GM12878 (cell line): ENCODE results near the gene GSS. TPM values are rescaled to one million over a fixed set of nuclear protein-coding genes. Genes with fewer than 3 reads are reported as not detected.

ENCODE experiments used
- ATAC-seq: fragments of 200-7000 bp; cut with Tn5 transposase; 3 replicates; pipeline ENCODE4 v1.9.1; 2020; ENCODE audit warnings: mild to moderate bottlenecking, moderate library complexity
- BruUV-seq: library from RNA; stranded (reverse); fragments of 400-500 nt; replicated peaks from 2 replicates; lab custom pipeline; 2021; lab: Mats Ljungman, UMichigan
- CTCF ChIA-PET: fragments of 300-600 bp; sonication (Branson Sonifier 250); formaldehyde crosslinking; extraction: SDS; loops from one replicate; lab custom pipeline; 2021; ENCODE audit warnings: inconsistent platforms; lab: Yijun Ruan, JAX
- POLR2A ChIA-PET: fragments of 350-600 bp; formaldehyde crosslinking; extraction: SDS; loops from one replicate; lab custom pipeline; 2021; ENCODE audit warnings: inconsistent platforms; lab: Charles Lee
- RAD21 ChIA-PET: fragments of 300-600 bp; sonication (Branson Sonifier 250); formaldehyde crosslinking; loops from one replicate; lab custom pipeline; 2023; ENCODE audit warnings: antibody characterized with exemption; ENCODE audit not compliant: unreplicated experiment; lab: Charles Lee
- SMC1A ChIA-PET: fragments of 300-600 bp; sonication (Branson Sonifier 250); formaldehyde crosslinking; loops from one replicate; lab custom pipeline; 2023; ENCODE audit not compliant: unreplicated experiment, uncharacterized antibody; lab: Charles Lee
- DNase-seq: peaks from one replicate; pipeline ENCODE4 v3.0.0-alpha.2; 2011; ENCODE audit warnings: low read depth, low spot score
- FAIRE-seq: peaks from 3 replicates; lab custom pipeline; 2011; peaks lifted over from hg19 to GRCh38; lab: Jason Lieb, UNC
- H2AFZ ChIP-seq: 2 replicates; pipeline ENCODE4 v1.6.0; 2011; ENCODE audit warnings: low read depth, low read length, control low read depth; ENCODE audit not compliant: control insufficient read depth
- H3K27ac ChIP-seq: 2 replicates; pipeline ENCODE4 v1.5.1; 2011; ENCODE audit warnings: control low read depth; ENCODE audit not compliant: control insufficient read depth, insufficient read depth
- H3K27me3 ChIP-seq, 2 experiments: replicated peaks in 1 of 2; 2 replicates each; pipeline versions ENCODE4 v1.6.0 to v1.6.1; 2011; ENCODE audit warnings: low read length in 1 of 2; ENCODE audit not compliant: control insufficient read depth in 2 of 2, insufficient read depth in 2 of 2
- H3K36me3 ChIP-seq, 2 experiments: 2 replicates each; pipeline ENCODE4 v1.5.1; 2011; ENCODE audit warnings: low read length in 1 of 2; ENCODE audit not compliant: control insufficient read depth in 2 of 2, insufficient read depth in 2 of 2
- H3K4me1 ChIP-seq: 2 replicates; pipeline ENCODE4 v1.6.1; 2011; ENCODE audit warnings: mild to moderate bottlenecking, low read length, moderate library complexity, mixed read lengths; ENCODE audit not compliant: control insufficient read depth, insufficient read depth
- H3K4me2 ChIP-seq: 2 replicates; pipeline ENCODE4 v1.6.0; 2011; ENCODE audit warnings: control low read depth; ENCODE audit not compliant: control insufficient read depth, insufficient read depth
- H3K4me3 ChIP-seq: fragments of 200-600 bp; sonication (generic); 2 replicates; pipeline ENCODE4 v1.5.1; 2016
- H3K79me2 ChIP-seq: 2 replicates; pipeline ENCODE4 v1.6.0; 2011; ENCODE audit warnings: low read length; ENCODE audit not compliant: control insufficient read depth, insufficient read depth
- H3K9ac ChIP-seq: 2 replicates; pipeline ENCODE4 v1.8.0; 2011; ENCODE audit warnings: low read length, control low read depth, mixed read lengths; ENCODE audit not compliant: control insufficient read depth, insufficient read depth
- H3K9me3 ChIP-seq: replicated peaks from 3 replicates; pipeline ENCODE4 v1.5.1; 2011; ENCODE audit warnings: mild to moderate bottlenecking, low read length; ENCODE audit not compliant: control insufficient read depth, insufficient read depth
- H4K20me1 ChIP-seq: 2 replicates; pipeline ENCODE4 v1.6.0; 2011; ENCODE audit not compliant: control insufficient read depth, insufficient read depth
- BCL3 ChIP-seq: IDR thresholded peaks from 2 replicates; pipeline ENCODE4 v1.6.1; 2011; ENCODE audit warnings: borderline replicate concordance, low read depth, mild to moderate bottlenecking, moderate library complexity, low read length; ENCODE audit not compliant: insufficient read depth, poor library complexity, severe bottlenecking
- BRCA1 ChIP-seq: IDR thresholded peaks from 2 replicates; pipeline ENCODE4 v1.6.1; 2011; ENCODE audit warnings: low read depth, low read length, improper control_type of control experiment
- CBFB ChIP-seq: IDR thresholded peaks from 2 replicates; pipeline ENCODE4 v1.6.1; 2016; ENCODE audit warnings: antibody characterized with exemption, low read depth
- CHD4 ChIP-seq: fragments of 200-600 bp; sonication (generic); IDR thresholded peaks from 2 replicates; pipeline ENCODE4 v1.6.1; 2016; ENCODE audit warnings: mild to moderate bottlenecking
- CTCF ChIP-seq, 3 experiments: IDR thresholded peaks in 2 of 3; conservative IDR thresholded peaks in 1 of 3; 2 replicates each; pipeline ENCODE4 v1.5.1; 2011; ENCODE audit warnings: low read depth in 3 of 3, low read length in 3 of 3, mild to moderate bottlenecking in 3 of 3, control low read depth in 2 of 3, moderate library complexity in 2 of 3, inconsistent platforms in 1 of 3, mixed read lengths in 1 of 3; ENCODE audit not compliant: control insufficient read depth in 2 of 3, insufficient read depth in 1 of 3; ENCODE audit errors: extremely low read depth in 1 of 3
- CUX1 ChIP-seq: IDR thresholded peaks from 2 replicates; pipeline ENCODE4 v1.6.1; 2012; ENCODE audit warnings: improper control_type of control experiment, low read depth, low read length; ENCODE audit not compliant: insufficient replicate concordance
- IKZF2 ChIP-seq, 2 experiments: fragments of 450-650 bp; IDR thresholded peaks; 2 replicates each; pipeline ENCODE4 v1.6.1; 2017; ENCODE audit warnings: mild to moderate bottlenecking in 2 of 2, moderate library complexity in 2 of 2
- JUNB ChIP-seq: IDR thresholded peaks from 2 replicates; pipeline ENCODE4 v1.6.1; 2016; ENCODE audit warnings: antibody characterized with exemption, mild to moderate bottlenecking
- KAT2A ChIP-seq: conservative IDR thresholded peaks from 2 replicates; pipeline ENCODE4 v1.6.1; 2011; ENCODE audit warnings: low read depth, low read length; ENCODE audit not compliant: control insufficient read depth
- MTA3 ChIP-seq: IDR thresholded peaks from 2 replicates; pipeline ENCODE4 v1.6.1; 2012; ENCODE audit warnings: low read length, inconsistent platforms, borderline replicate concordance
- RAD51 ChIP-seq: fragments of 450-650 bp; IDR thresholded peaks from 2 replicates; pipeline ENCODE4 v1.6.1; 2016; ENCODE audit warnings: moderate library complexity, mild to moderate bottlenecking, inconsistent platforms
- SMARCA5 ChIP-seq: fragments of 450-650 bp; IDR thresholded peaks from 2 replicates; pipeline ENCODE4 v1.6.1; 2017; ENCODE audit warnings: mild to moderate bottlenecking
- ZBTB33 ChIP-seq: fragments of 450-650 bp; IDR thresholded peaks from 2 replicates; pipeline ENCODE4 v1.6.1; 2017; ENCODE audit warnings: mild to moderate bottlenecking
- ZNF274 ChIP-seq: IDR thresholded peaks from one replicate; pipeline ENCODE4 v1.8.0; 2011; ENCODE audit not compliant: insufficient read length, insufficient read depth
- WGBS: methylation state at CpG from one replicate; pipeline ENCODE4 v1.1.6; 2016; ENCODE audit warnings: low lambda C conversion rate; ENCODE audit not compliant: insufficient replicate concordance, insufficient coverage; ENCODE audit errors: missing lambda C conversion rate; 5-methylcytosine and 5-hydroxymethylcytosine counted together
- in situ Hi-C: fragments of 300-500 bp; cut with MboI; formaldehyde crosslinking; loops from 9 replicates; pipeline ENCODE4 v1.14.3; 2018; ENCODE audit warnings: mixed read lengths
- intact Hi-C: fragments of 100-400 bp; cut with micrococcal nuclease; formaldehyde crosslinking; loops from one replicate; pipeline ENCODE4 v1.14.2; 2022; ENCODE audit not compliant: unreplicated experiment
- polyA plus RNA-seq, 11 experiments: library from polyadenylated mRNA; depleted of rRNA in 4 of 11; unstranded in 6 of 11; stranded (reverse) in 5 of 11; fragments of >200 nt; fragmentation: Nextera tagmentation in 4 of 11; fragmentation: Illumina TruSeq in 1 of 11; extraction: Ambion mirVana in 4 of 11; extraction: Trizol in 1 of 11; gene quantifications; 1 replicate in 1 of 11; 2 replicates in 10 of 11; pipeline versions ENCODE4 v1.2.1 to v1.2.3, GENCODE V29; 2011 to 2016; ENCODE audit warnings: inconsistent platforms in 2 of 11, missing spikeins in 2 of 11, low read depth in 1 of 11
- total RNA-seq, 4 experiments: library from RNA; depleted of rRNA in 3 of 4; stranded (reverse); fragments of >200 nt in 3 of 4; fragmentation: Illumina TruSeq in 1 of 4; extraction: Trizol in 1 of 4; gene quantifications; 2 replicates each; pipeline versions ENCODE4 v1.2.1 to v1.2.3, GENCODE V29; 2013 to 2021

The GSS gene
- total and polyA plus RNA-seq, 10 of the 15 experiments (the other 5 are each of a cell fraction or from before 2014, with no cell fraction given), result 12.7 to 120 (median 67.4) TPM

GRCh38 chr20:35004051-35004725 lies 48.6 kb upstream of the GSS start:
- intact Hi-C loops, result no loop called here
- Histone ChIP-seq H4K20me1 (no peaks in the 10 kb centered on the region), H3K9ac (no peak overlapping the region), H3K4me2 (no peak overlapping the region), H3K4me3 (no peak overlapping the region), H3K27me3 (no peaks in the 10 kb centered on the region), H3K27ac (no peak overlapping the region), H3K9me3 (no peaks in the 10 kb centered on the region), H3K36me3 (peaks cover 10 to 58% of the 10 kb centered on the region in 2 experiments), H2AFZ (no peak overlapping the region), H3K4me1 (no peaks in the 10 kb centered on the region), H3K79me2 (no peaks in the 10 kb centered on the region)
- POLR2A ChIA-PET, result no interaction called here
- CTCF ChIA-PET, result interaction anchor here (0.7 kb wide), 1 partner anchor 179 kb away, joined by 3 read pairs; the partner anchor contains the start of gene NCOA6
- no TSS peak for BruUV-seq
- ATAC-seq (no peak), FAIRE-seq (no peak), DNase-seq (no peak)
- in situ Hi-C loops, result no loop called here
- RAD21 ChIA-PET, result no interaction called here
- SMC1A ChIA-PET, result no interaction called here
- 86% methylated on average over 17 of the region's 18 CpGs for WGBS
- TF ChIP-seq CTCF (IDR thresholded peaks at IDR 0.05 in 2 of 3, conservative IDR thresholded peaks at IDR 0.05 in 1 of 3; ENCODE audit: control insufficient read depth in 2 of 3, extremely low read depth in 1 of 3, insufficient read depth in 1 of 3, low read depth in 3 of 3, low read length in 3 of 3), result no peak
- no peak for TF ChIP-seq CHD4
- no peak for TF ChIP-seq MTA3
- TF ChIP-seq BCL3, result no peak
- TF ChIP-seq RAD51, result no peak
- no peak for TF ChIP-seq ZBTB33
- TF ChIP-seq KAT2A, result no peak
- no peak for TF ChIP-seq IKZF2 (IDR thresholded peaks at IDR 0.05)
- TF ChIP-seq CBFB, result no peak
- TF ChIP-seq CUX1, result no peak
- TF ChIP-seq ZNF274, result no peak
- TF ChIP-seq JUNB, result no peak
- TF ChIP-seq SMARCA5, result no peak
- no peak for TF ChIP-seq BRCA1
